Measurements from ENCODE around the gene GNAT2.

GNAT2 gene

GRCh38 chr1:109641861-109642260, 22.4 kb upstream of the GNAT2 start:
- no peak for DNase-seq (ENCODE audit: low read depth)

DNA sequence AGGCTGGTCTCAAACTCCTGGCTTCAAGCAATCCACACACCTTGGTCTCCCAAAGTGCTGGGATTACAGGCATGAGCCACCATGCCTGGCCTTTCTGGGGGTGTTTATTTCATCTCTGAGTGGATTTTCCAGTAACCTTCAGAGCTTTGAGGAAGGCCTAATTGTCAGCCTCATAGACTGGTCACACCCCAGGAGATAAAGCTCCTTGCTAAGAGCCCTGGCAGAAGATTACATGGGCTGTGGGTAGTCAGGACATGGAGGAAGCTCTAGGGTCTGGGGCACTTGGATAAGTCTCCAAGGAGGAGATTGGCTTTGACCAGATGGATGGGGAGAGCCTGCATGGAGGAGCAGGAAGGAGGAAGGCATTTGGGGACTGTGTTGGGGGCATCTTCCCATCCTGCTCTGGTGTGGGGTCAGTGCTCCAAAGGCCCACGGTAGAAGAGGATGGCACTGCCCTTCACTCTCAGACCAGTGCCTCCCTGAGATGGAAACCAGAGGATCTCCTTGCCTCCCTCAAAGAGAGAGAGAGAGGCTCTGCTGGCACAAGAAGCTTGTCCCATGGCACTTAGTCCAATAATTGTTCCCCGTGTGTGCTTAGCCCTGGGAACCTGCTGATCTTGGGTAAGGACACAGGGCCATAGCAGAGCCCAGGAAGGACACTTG, 21.8 kb upstream of the GNAT2 start:
- no peak for DNase-seq (ENCODE audit: low read depth)

GRCh38 chr1:109640285-109640865, 21.0 kb upstream of the GNAT2 start:
- DNase-seq (ENCODE audit: low read depth) = peak; percentile 56

DNA sequence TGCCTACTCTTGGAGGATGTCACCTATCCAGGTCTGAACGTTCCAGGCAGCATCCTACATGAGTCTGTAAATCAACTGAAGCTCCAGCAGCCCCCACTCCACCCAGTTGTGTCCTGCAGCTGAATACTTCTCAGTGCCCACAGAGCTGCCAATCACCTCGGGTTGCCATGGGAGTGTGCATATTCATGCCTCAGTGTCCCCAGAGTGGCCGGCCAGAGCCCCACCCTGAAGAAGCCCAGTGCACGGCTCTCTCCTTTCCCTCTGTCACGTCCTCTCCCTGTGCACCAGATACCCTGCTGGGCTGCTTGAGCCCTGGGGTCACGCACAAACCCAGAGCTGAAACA, 20.4 kb upstream of the GNAT2 start:
- DNase-seq (ENCODE audit: low read depth) = no peak

DNA sequence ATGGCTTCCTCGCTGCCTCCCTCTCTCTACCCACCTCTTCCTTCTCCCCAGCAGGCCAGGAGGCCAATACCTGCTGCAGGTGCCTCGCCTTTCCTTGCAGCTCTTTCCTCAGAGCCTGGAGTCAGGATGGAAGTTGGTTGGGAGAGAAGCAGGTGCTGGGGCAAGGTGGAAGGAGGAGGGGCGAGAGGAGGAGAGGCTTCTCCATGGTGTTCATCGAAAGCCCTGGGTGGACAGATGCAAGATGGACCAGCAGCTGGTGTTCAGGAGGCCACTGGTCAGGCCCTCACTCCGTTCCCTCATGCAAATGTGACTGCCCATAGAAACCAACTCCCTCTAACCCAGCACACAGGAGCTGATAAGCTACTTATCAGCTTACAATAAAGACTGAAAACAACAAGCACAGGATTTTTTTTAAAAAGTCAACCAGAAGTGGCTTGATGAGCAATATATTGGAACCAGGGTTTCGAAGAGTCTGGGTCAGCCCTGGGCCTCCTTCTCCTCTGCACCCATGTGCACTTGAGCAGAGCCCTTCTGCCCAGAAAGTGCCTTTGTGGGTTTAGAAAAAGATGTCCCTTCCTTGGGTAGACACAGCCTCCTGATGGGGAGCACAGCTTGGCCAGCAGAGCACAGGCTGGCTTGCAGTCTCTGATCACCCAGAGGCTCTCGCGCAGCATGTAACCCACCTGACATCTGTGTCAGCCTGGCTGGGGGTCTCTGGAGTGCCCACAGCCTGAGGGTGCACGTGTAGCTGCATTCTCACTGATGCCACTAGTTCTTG, 19.8 kb upstream of the GNAT2 start:
- no peak for DNase-seq (ENCODE audit: low read depth)

GRCh38 chr1:109637446-109637845, 18.0 kb upstream of the GNAT2 start:
- no peak for DNase-seq (ENCODE audit: low read depth)

DNA sequence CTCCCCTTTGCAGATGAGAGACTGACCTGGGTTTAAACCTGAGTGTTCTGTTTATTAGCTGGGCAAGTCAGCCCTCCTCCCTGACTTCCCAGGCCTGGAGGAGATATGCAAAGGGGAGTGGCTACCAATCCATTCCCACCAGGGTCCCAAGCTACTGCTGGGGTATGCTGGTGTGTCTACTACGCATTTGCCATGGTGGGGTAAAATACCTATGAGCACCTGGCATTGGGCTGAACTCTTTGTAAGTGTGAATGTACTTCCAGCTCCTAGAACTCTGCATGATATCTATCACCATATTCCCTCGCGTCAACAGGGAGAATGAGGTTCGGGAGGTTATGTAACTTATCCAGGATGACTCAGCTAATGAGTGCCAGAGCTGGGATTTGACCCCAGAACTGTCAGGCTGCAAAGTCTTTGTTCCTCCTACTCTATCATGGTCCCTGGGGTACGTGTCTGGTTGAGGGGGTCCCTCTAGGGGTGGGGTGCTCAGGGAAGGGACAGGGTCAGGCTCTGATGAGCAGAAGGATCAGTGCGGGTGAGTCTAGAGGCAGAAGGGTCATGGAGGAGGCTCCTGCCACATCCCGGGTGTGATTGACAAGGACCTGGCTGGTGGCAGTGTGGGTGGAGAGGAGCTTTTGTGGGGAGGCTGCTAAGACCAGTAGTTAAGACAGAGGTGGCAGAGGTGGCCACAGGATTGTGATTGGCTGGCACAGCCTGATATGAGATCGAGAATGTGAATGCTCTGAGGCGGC, 17.0 kb upstream of the GNAT2 start:
- no peak for DNase-seq (ENCODE audit: low read depth)

DNA sequence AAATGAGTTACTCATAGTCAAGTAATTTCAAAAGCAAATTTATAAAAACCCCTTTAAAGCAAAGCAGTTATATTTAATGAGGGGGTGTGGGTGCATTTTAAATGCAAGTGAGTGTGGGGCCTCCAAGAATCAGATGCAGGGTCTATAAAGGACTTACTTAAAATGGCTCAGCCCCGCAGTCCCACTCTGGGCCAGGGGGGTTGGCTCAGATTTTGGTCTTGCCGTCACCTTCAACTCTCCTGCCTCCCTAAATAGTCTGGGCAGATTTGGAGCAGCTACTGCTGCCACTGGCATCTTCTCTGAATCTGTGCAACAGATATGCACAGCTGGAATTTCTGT, 16.4 kb upstream of the GNAT2 start:
- DNase-seq (ENCODE audit: low read depth) = no peak

DNA sequence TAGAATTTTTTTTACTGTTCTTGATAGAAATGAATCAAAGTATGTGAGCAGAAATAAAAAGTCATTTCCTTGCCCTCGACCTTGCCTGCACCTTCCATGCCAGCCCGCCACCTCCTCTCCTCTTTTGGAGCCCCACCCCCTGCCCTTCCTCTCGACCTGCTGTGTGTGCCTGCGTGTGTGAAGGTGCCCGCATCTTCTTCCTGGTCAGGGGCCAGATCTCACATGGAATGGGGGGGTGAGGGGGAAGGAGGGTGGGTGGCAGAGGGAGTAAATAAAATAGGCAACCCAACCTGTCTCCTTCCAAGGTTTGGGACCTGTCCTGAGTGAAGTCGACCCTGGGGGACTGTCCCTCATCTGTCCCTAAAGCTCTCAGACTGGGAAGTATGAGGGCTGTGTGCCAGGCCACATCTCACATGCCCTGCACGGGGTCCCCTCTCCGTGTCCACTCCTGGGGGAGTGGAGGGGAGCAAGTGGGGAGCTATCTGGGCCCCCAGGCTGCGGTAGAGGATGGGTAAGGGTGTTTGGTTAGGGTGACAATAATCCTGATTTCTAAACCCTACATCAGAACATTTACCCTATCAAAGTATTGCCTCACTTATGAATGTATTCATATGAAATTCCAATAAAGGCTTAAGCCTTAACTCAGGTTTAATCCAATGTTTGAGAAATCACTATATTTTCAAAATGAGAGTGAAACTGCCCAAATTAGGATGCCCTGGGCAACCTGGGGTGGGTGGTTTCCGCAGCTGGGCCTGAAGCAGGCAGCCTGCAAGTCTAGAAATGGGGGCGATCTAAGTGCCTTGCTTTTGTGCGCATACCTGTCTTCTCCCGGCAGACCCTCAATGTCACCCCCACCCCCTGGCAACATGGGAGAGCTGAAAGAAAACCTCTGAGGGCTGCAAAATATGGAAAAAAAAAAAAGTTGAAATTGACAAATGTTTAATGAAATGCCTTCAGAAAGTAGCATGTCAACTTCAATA, 15.6 kb upstream of the GNAT2 start:
- no peak for DNase-seq (ENCODE audit: low read depth)

DNA sequence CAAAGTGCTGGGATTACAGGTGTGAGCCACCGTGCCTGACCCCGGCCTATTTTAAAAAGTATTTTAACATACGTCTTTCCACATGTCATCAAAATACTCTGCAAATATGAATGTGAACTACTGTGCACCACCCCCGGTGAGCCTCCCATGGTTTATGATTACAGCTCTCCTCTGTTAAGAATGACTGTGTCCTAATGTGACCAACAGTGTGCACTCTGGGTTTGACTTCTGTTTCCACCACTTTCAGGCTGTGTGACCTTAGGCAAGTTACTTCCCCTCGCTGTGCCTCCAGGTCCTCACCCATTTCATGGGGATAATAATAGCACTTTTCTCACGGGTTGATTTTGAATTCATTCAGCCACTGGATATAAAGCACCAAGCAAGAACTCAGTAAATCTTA, 14.9 kb upstream of the GNAT2 start:
- no peak for DNase-seq (ENCODE audit: low read depth)

DNA sequence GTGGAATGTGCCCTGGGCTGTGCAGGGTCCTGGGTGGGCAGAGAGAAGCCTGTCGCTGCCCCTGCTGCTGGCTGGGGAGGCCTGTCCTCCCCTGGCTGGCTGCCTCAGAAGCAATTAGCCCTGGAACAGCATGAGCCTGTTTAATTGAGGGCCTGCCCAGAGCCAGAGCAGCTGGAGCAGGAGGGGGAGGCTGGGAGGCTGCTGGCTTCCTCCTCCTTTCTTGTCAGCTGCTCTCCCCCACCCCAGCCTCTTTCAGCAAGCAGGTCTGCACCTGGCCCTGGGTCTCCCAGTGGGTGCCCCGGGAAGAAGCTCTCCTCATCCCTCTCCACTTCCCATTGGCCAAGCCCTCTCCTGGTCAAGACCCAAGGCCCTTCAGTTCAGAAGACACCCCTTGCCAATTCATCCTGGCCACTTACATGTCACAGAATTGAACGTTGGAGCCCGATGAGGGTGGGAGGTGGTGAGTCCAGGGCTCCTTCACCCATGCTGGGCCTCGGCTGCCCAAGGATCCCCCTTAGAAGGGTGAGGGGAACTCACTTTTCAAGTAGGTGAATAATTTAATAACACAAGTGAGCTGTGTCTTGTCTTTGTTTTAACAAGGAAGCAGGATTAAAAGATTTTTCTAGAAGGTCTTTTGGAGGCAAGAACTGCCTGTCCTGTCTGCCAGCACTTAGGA, 13.4 kb upstream of the GNAT2 start:
- no peak for DNase-seq (ENCODE audit: low read depth)

DNA sequence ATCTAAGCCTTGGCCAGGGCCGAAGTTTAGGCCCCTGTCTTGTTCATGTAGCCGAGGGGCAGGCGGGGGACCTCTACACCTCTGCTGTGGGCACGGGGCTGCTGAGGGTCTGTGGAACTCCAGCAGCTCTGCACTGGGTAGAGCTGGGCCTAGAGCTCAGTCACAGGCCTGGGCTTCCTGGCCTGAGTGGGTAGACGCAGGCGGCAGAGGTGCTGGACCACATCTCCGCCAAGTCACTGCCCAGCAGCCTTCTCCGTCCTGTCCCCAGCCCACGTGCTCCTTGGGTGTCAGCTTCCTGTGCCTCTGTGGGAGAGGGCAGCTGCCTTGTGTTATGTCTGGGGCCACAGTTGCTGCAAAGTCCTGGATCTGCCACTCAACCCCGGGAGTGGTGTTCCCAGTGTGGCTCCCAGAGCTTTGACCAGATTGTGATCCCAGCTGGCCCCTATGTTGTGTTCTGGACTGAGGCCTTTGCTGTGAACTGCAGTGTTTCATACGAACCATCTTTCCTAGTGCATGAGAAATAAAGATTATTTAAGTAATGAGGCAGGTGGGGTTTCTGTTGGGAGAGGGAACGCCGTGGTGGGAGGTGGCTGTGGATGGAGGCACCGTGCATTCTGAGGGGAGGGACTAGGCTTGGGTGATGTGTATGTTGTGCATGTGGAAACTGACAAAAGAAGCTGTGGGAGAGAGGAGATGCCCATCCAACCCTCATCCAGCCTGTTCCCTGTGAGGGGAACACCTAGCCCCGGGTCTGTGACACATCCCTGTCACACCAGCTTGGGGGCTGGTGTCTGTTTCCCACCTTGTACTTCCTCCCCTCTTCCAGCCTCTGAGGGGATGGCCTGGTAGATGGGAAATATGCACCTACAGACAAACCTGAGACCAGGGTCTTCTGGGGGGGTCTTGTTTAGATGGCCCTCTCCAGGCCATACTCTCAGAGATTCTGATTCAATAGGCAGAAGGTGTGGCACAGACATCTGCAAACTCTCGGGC, 12.4 kb upstream of the GNAT2 start:
- no peak for DNase-seq (ENCODE audit: low read depth)

GRCh38 chr1:109630898-109631512, 11.6 kb upstream of the GNAT2 start:
- no peak for DNase-seq (ENCODE audit: low read depth)

GRCh38 chr1:109630081-109630897, 10.9 kb upstream of the GNAT2 start:
- no peak for DNase-seq (ENCODE audit: low read depth)

DNA sequence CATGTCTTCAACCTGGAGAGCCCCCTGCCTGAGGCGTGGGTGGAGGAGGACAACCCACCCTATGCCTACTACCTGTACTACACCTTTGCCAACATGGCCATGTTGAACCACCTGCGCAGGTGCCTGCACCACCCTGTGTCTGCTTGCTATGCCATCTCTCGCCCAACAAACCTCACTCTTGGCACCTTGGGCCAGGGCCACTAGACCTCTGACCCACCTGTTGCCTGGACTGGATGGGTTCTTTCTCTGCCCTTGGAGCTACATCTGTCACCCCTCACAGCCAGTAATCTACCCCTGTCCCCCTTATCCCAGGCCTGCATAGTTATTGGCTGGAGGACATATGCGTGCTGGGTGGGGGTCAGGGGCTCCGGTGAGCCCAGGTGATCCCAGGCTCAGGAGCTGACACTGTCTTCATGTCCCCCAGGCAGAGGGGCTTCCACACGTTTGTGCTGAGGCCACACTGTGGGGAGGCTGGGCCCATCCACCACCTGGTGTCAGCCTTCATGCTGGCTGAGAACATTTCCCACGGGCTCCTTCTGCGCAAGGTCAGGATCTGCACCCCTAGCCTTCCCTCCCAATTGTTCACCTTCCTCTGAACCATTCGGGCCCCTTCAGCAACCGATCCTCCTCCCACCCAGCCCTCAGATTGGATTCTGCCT, 10.1 kb upstream of the GNAT2 start:
- no peak for DNase-seq (ENCODE audit: low read depth)

- no peak for DNase-seq (ENCODE audit: low read depth)
These were observed 9.3 kb upstream of the GNAT2 start for GRCh38 chr1:109628540-109629321.

GRCh38 chr1:109627692-109628399, 8.4 kb upstream of the GNAT2 start:
- DNase-seq (ENCODE audit: low read depth) = no peak

Data from T-helper 22 cell (primary cell).